ENCODE measurements around the gene AGPAT4. TPM values are rescaled to one million over a fixed set of nuclear protein-coding genes. Genes with fewer than 3 reads are reported as not detected.

The AGPAT4 gene
- total and polyA plus RNA-seq, 2 donors (not counting 3 experiments of a cell fraction or from before 2014, with no cell fraction given), result 10.2 to 15.2 TPM

DNA sequence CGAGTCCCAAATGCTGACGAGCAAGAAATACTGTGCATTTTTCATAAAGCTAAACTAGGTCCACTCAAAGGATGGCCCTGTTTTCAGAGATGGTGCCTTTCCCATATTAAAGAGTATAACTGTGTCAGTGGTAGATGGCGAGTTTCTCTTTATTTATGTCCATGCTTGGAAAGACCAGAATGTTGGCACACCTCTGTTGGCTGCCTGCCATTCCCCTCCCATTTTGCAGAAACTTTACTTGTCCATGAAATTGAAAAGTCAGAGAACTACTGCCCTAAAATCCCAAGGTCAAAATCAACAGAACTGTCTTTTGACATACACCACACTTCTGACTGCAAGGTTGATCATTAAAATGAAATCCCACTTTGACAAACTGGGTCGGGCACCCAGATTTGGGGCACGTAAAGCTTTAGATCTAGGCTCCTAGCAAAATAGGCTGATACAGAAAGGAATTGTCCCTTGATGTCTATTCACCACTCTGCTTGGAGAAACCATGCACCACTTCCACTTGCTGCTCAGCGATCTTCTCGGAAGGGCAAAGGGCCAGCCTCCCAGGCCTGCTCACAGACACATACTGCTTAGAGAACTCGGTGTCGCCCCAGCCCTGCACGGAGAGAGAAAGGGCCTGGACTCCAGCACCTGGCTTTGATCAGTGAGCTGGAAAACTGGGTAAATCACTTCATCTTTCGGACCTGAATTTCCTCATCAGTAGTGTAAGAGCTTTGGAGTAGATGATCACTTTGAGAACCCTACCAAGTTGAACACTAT lies 130.0 kb downstream of the AGPAT4 start:
- H3K4me1 ChIP-seq (ENCODE audit: control insufficient read depth, extremely low read depth, insufficient read depth, low read length), result no peaks in the 10 kb centered on the region
- ChIA-PET POLR2A (no interaction called here), CTCF (interaction anchor here (1.2 to 1.8 kb wide), 2 partner anchors 227 kb away, joined by 4 to 6 read pairs; no protein-coding TSS in a partner anchor)
- no peaks in the 10 kb centered on the region for H3K9me3 ChIP-seq (replicated peaks; ENCODE audit: control insufficient read depth, insufficient read depth, low read length)
- no peaks in the 10 kb centered on the region for H3K9me1 ChIP-seq (replicated peaks; ENCODE audit: control insufficient read depth, extremely low read depth, insufficient read depth, low read length)
- H3K79me2 ChIP-seq (ENCODE audit: control insufficient read depth, insufficient read depth, low read length), result no peaks in the 10 kb centered on the region
- no peak overlapping the region for H3K9ac ChIP-seq (replicated peaks; ENCODE audit: extremely low read depth, insufficient read depth, low read length)
- H2AFZ ChIP-seq (ENCODE audit: low read depth, low read length), result no peak overlapping the region
- intact Hi-C loops (cut with micrococcal nuclease), result loop anchor here (5.0 kb wide), 1 partner anchor 212 kb away; no protein-coding TSS in a partner anchor
- H3K27me3 ChIP-seq (ENCODE audit: control insufficient read depth in 2 of 2, insufficient read depth in 2 of 2, low read length in 2 of 2), result no peaks in the 10 kb centered on the region
- FAIRE-seq (no peak), DNase-seq (ENCODE audit: low read depth, low spot score) (no peak)
- TF ChIP-seq EZH2 (IDR thresholded peaks at IDR 0.05; ENCODE audit: borderline replicate concordance, low read depth, low read length, severe bottlenecking), result no peak
- no peak for TF ChIP-seq FOS (IDR thresholded peaks at IDR 0.05; ENCODE audit: borderline replicate concordance, insufficient read depth, low read length)
- TF ChIP-seq JUN (IDR thresholded peaks at IDR 0.05; ENCODE audit: borderline replicate concordance, insufficient read depth, insufficient read length, low read depth), result no peak
- no peak for TF ChIP-seq MYC (IDR thresholded peaks at IDR 0.05; ENCODE audit: low read depth, low read length)
- no peak for TF ChIP-seq GATA2 (IDR thresholded peaks at IDR 0.05; ENCODE audit: insufficient read depth, insufficient read length, low read depth, low read length)
- TF ChIP-seq MAX (IDR thresholded peaks at IDR 0.05; ENCODE audit: insufficient read depth, insufficient read length), result no peak
- no peak for TF ChIP-seq CTCF (IDR thresholded peaks at IDR 0.05; ENCODE audit: extremely low read depth in 1 of 2, insufficient read depth in 1 of 2, low read depth in 1 of 2, low read length in 2 of 2)
- no peak for TF ChIP-seq POLR2A (IDR thresholded peaks at IDR 0.05; ENCODE audit: low read depth, low read length)
- TF ChIP-seq POLR2AphosphoS5 (IDR thresholded peaks at IDR 0.05; ENCODE audit: insufficient read depth, low read depth, low read length), result no peak
- H4K20me1 ChIP-seq (replicated peaks; ENCODE audit: control insufficient read depth, extremely low read depth, insufficient read depth, low read length), result no peaks in the 10 kb centered on the region
- no peak overlapping the region for H3K4me2 ChIP-seq (ENCODE audit: insufficient read depth, low read length)
- no peak overlapping the region for H3K4me3 ChIP-seq (replicated peaks in 1 of 3; ENCODE audit: insufficient read depth in 1 of 3, low read depth in 1 of 3, low read length in 3 of 3)
- BruUV-seq (replicated peaks), result no TSS peak
- dilution Hi-C loops (cut with MboI; ENCODE audit: extremely low pct_ligation_motif_present, low sequenced_read_pairs), result no loop called here
- H3K36me3 ChIP-seq (ENCODE audit: control insufficient read depth in 2 of 2, extremely low read depth in 1 of 2, insufficient read depth in 2 of 2, low read length in 2 of 2), result peaks cover 0 to 6% of the 10 kb centered on the region in 2 experiments
- H3K27ac ChIP-seq (ENCODE audit: insufficient read depth, low read depth, low read length), result no peak overlapping the region
